IMR-90 (cell line): ENCODE data around the gene VAC14. TPM values are rescaled to one million over a fixed set of nuclear protein-coding genes. Genes with fewer than 3 reads are reported as not detected.

ENCODE experiments used
- ATAC-seq: fragments of 200-7000 bp; cut with Tn5 transposase; 2 replicates; pipeline ENCODE4 v1.9.1; 2020; ENCODE audit warnings: low read depth, mild to moderate bottlenecking, moderate library complexity
- BruUV-seq: library from RNA; stranded (reverse); fragments of 400-500 nt; replicated peaks from 2 replicates; lab custom pipeline; 2021; lab: Mats Ljungman, UMichigan
- CTCF ChIA-PET: fragments of 300-600 bp; formaldehyde crosslinking; extraction: SDS; loops from one replicate; lab custom pipeline; 2021; ENCODE audit warnings: antibody characterized with exemption; lab: Yijun Ruan, JAX
- POLR2A ChIA-PET: fragments of 300-600 bp; sonication (Branson Sonifier 250); formaldehyde crosslinking; loops from one replicate; lab custom pipeline; 2022; ENCODE audit warnings: antibody characterized with exemption; ENCODE audit not compliant: unreplicated experiment; lab: Charles Lee
- DNase-seq: peaks from one replicate; pipeline ENCODE4 v3.0.0; 2013
- H2AFZ ChIP-seq: replicated peaks from 2 replicates; pipeline ENCODE3; 2013; ENCODE audit warnings: low read length, mild to moderate bottlenecking; ENCODE audit not compliant: poor library complexity
- H2AK5ac ChIP-seq: 2 replicates; pipeline ENCODE4 v1.6.1; 2013; ENCODE audit warnings: low read depth, low read length, inconsistent platforms
- H2AK9ac ChIP-seq: replicated peaks from 2 replicates; pipeline ENCODE3; 2013; ENCODE audit warnings: mild to moderate bottlenecking, low read depth, low read length, moderate library complexity; ENCODE audit not compliant: poor library complexity
- H2BK120ac ChIP-seq: 2 replicates; pipeline ENCODE4 v1.6.1; 2013; ENCODE audit warnings: low read depth, low read length, inconsistent platforms
- H2BK15ac ChIP-seq: 3 replicates; pipeline ENCODE4 v1.6.1; 2013; ENCODE audit warnings: low read depth, low read length, inconsistent platforms
- H2BK20ac ChIP-seq: 2 replicates; pipeline ENCODE4 v1.6.1; 2013; ENCODE audit warnings: low read depth, mild to moderate bottlenecking, inconsistent platforms, low read length, moderate library complexity
- H2BK5ac ChIP-seq: 2 replicates; pipeline ENCODE4 v1.6.1; 2013; ENCODE audit warnings: mild to moderate bottlenecking, low read depth, low read length, inconsistent platforms; ENCODE audit not compliant: poor library complexity, severe bottlenecking
- H3K14ac ChIP-seq: replicated peaks from 2 replicates; pipeline ENCODE4 v1.6.1; 2013; ENCODE audit warnings: low read depth, low read length, inconsistent platforms
- H3K18ac ChIP-seq: 2 replicates; pipeline ENCODE4 v1.6.1; 2013; ENCODE audit warnings: low read depth, low read length, control low read depth
- H3K23ac ChIP-seq: 2 replicates; pipeline ENCODE4 v1.6.1; 2013; ENCODE audit warnings: low read depth, low read length, inconsistent platforms
- H3K27ac ChIP-seq: 2 replicates; pipeline ENCODE4 v1.5.1; 2013; ENCODE audit warnings: mild to moderate bottlenecking, control low read depth, low read length; ENCODE audit not compliant: insufficient read depth
- H3K27me3 ChIP-seq: 2 replicates; pipeline ENCODE4 v1.6.1; 2013; ENCODE audit warnings: low read length; ENCODE audit not compliant: control insufficient read depth, insufficient read depth
- H3K36me3 ChIP-seq: 2 replicates; pipeline ENCODE4 v1.6.1; 2013; ENCODE audit warnings: low read length, mixed read lengths; ENCODE audit not compliant: control insufficient read depth, insufficient read depth
- H3K4ac ChIP-seq: 2 replicates; pipeline ENCODE4 v1.6.1; 2013; ENCODE audit warnings: low read depth, low read length, inconsistent platforms
- H3K4me1 ChIP-seq: 2 replicates; pipeline ENCODE4 v1.6.1; 2013; ENCODE audit warnings: low read length, mixed read lengths; ENCODE audit not compliant: control insufficient read depth, insufficient read depth
- H3K4me2 ChIP-seq: 2 replicates; pipeline ENCODE4 v1.6.1; 2013; ENCODE audit warnings: low read depth, mild to moderate bottlenecking, control low read depth, low read length, moderate library complexity
- H3K4me3 ChIP-seq: 2 replicates; pipeline ENCODE4 v1.5.1; 2013; ENCODE audit warnings: low read depth, mild to moderate bottlenecking, control low read depth, low read length, moderate library complexity; ENCODE audit not compliant: insufficient read depth
- H3K56ac ChIP-seq: 2 replicates; pipeline ENCODE4 v1.6.1; 2013; ENCODE audit warnings: low read length, inconsistent platforms; ENCODE audit not compliant: insufficient read depth; ENCODE audit errors: extremely low read depth
- H3K79me1 ChIP-seq, 2 experiments: 2 replicates each; pipeline ENCODE4 v1.6.1; 2013; ENCODE audit warnings: low read length in 2 of 2, inconsistent platforms in 1 of 2, low read depth in 1 of 2
- H3K9ac ChIP-seq: 2 replicates; pipeline ENCODE4 v1.6.1; 2013; ENCODE audit warnings: low read depth, low read length, control low read depth
- H3K9me1 ChIP-seq: 2 replicates; pipeline ENCODE4 v1.6.1; 2013; ENCODE audit warnings: low read length, inconsistent platforms; ENCODE audit not compliant: insufficient read depth
- H3K9me3 ChIP-seq: 2 replicates; pipeline ENCODE4 v1.6.1; 2013; ENCODE audit warnings: low read length; ENCODE audit not compliant: control insufficient read depth, insufficient read depth
- H4K20me1 ChIP-seq: 2 replicates; pipeline ENCODE4 v1.6.1; 2013; ENCODE audit warnings: low read length, inconsistent platforms; ENCODE audit not compliant: insufficient read depth
- H4K5ac ChIP-seq: 2 replicates; pipeline ENCODE4 v1.6.1; 2013; ENCODE audit warnings: mild to moderate bottlenecking, low read depth, low read length, control low read depth
- H4K8ac ChIP-seq, 2 experiments: 2 replicates each; pipeline ENCODE4 v1.6.1; 2013; ENCODE audit warnings: low read depth in 2 of 2, low read length in 2 of 2, control low read depth in 1 of 2, inconsistent platforms in 1 of 2
- H4K91ac ChIP-seq: 2 replicates; pipeline ENCODE4 v1.6.1; 2013; ENCODE audit warnings: low read depth, low read length, inconsistent platforms; ENCODE audit not compliant: insufficient read depth
- CEBPB ChIP-seq: IDR thresholded peaks from 2 replicates; pipeline ENCODE4 v1.6.1; 2012; ENCODE audit warnings: low read depth, low read length, improper control_type of control experiment
- NFE2L2 ChIP-seq: fragments of 150-350 bp; IDR thresholded peaks from 2 replicates; pipeline ENCODE4 v1.6.1; 2016; ENCODE audit warnings: low read depth, mild to moderate bottlenecking, low read length
- SMC3 ChIP-seq: fragments of 150-350 bp; IDR thresholded peaks from 2 replicates; pipeline ENCODE4 v1.6.1; 2016; ENCODE audit warnings: low read depth, mild to moderate bottlenecking, antibody characterized with exemption, low read length, moderate library complexity
- WGBS, 2 experiments: methylation state at CpG; one replicate each; pipeline versions ENCODE4 v1.1.5 to v1.1.7; 2013; ENCODE audit warnings: missing lambda C conversion rate in 2 of 2; ENCODE audit not compliant: insufficient read length in 1 of 2; ENCODE audit errors: extremely low coverage in 2 of 2; 5-methylcytosine and 5-hydroxymethylcytosine counted together
- dilution Hi-C: fragments of 300-500 bp; cut with HindIII; formaldehyde crosslinking; loops from one replicate; pipeline ENCODE4 v1.14.3; 2018; ENCODE audit warnings: low sequenced_read_pairs; ENCODE audit not compliant: unreplicated experiment
- in situ Hi-C: fragments of 300-500 bp; cut with MboI; formaldehyde crosslinking; loops from 3 replicates; pipeline ENCODE4 v1.14.3; 2019; ENCODE audit warnings: low sequenced_read_pairs, inconsistent platforms, mixed read lengths
- intact Hi-C: fragments of 100-400 bp; cut with micrococcal nuclease; formaldehyde crosslinking; loops from 2 replicates; pipeline ENCODE4 v1.10.0; 2022
- polyA plus RNA-seq, 3 experiments: library from polyadenylated mRNA; depleted of rRNA; stranded (reverse); fragments of >200 nt; gene quantifications; 2 replicates each; pipeline ENCODE4 v1.2.3, GENCODE V29; 2012; ENCODE audit warnings: low replicate concordance in 1 of 3
- total RNA-seq: library from RNA; depleted of rRNA; stranded (reverse); fragments of >200 nt; gene quantifications from 2 replicates; pipeline ENCODE4 v1.2.3, GENCODE V29; 2012
- TF ChIP-seq, protein P1 (sequence below): fragments of 150-350 bp; IDR thresholded peaks from 2 replicates; pipeline ENCODE4 v1.6.1; 2016; ENCODE audit warnings: low read depth, mild to moderate bottlenecking, low read length, moderate library complexity, borderline replicate concordance

VAC14 gene
- total and polyA plus RNA-seq, 2 of the 4 experiments (the other 2 are of a cell fraction): 21.1 to 40.2 TPM

DNA sequence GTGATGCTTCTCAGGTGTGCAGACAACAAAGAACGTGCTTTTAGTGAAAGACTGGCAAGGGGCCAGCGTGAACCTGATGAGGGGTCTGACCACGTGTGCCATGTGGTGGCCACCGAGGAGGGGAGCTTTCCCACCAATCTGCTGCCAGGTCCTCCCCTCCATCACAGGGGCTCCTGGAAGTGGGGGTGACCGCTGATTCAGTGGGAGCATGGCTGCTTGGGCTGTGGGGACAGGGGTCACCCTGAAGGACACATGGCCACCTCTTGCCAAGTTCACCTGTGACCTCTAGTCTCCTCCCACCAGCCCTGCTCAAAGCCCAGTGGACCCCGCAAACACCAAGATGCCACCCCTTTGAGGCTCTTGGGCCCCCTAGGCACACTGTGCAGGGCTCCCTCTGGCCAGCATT lies 77.2 kb downstream of the VAC14 start:
- H4K20me1 ChIP-seq: no peaks in the 10 kb centered on the region
- H4K91ac ChIP-seq: no peak overlapping the region
- no peak overlapping the region for H3K9ac ChIP-seq
- WGBS, 2 experiments: no CpG with 5 or more reads among the region's 6 CpGs
- peaks cover 0 to 11% of the 10 kb centered on the region in 2 experiments; a peak in 2 of 4 replicates for H3K79me1 ChIP-seq
- H4K5ac ChIP-seq: no peak overlapping the region
- ChIA-PET POLR2A (no interaction called here), CTCF (no interaction called here)
- no peak overlapping the region for H4K8ac ChIP-seq
- no peak for ATAC-seq
- no peaks in the 10 kb centered on the region for H3K27me3 ChIP-seq
- no peak overlapping the region for H2BK120ac ChIP-seq
- H2AK9ac ChIP-seq: no peak overlapping the region
- no peak overlapping the region for H2BK15ac ChIP-seq
- peaks cover 13% of the 10 kb centered on the region for H3K4me1 ChIP-seq
- no TSS peak for BruUV-seq
- intact Hi-C loops: no loop called here
- DNase-seq: no peak
- H3K4ac ChIP-seq: no peak overlapping the region
- dilution Hi-C loops: no loop called here
- in situ Hi-C loops: no loop called here
- no peaks in the 10 kb centered on the region for H3K9me3 ChIP-seq
- H3K4me3 ChIP-seq: no peak overlapping the region
- H3K18ac ChIP-seq: no peak overlapping the region
- peaks cover 12% of the 10 kb centered on the region; the same call in 1 of the 2 replicates for H3K36me3 ChIP-seq
- H3K14ac ChIP-seq: no peak overlapping the region
- no peak overlapping the region for H2BK20ac ChIP-seq
- TF ChIP-seq CEBPB (no peak), SMC3 (no peak), NFE2L2 (no peak)
- TF ChIP-seq, protein P1, sequence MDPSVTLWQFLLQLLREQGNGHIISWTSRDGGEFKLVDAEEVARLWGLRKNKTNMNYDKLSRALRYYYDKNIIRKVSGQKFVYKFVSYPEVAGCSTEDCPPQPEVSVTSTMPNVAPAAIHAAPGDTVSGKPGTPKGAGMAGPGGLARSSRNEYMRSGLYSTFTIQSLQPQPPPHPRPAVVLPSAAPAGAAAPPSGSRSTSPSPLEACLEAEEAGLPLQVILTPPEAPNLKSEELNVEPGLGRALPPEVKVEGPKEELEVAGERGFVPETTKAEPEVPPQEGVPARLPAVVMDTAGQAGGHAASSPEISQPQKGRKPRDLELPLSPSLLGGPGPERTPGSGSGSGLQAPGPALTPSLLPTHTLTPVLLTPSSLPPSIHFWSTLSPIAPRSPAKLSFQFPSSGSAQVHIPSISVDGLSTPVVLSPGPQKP: no peak
- no peak overlapping the region for H3K4me2 ChIP-seq
- H3K23ac ChIP-seq: no peak overlapping the region
- H2AK5ac ChIP-seq: 0 out of 2 replicates have a peak overlapping the region, but pooled peaks have one; percentile 38
- no peak overlapping the region for H3K56ac ChIP-seq
- no peak overlapping the region for H2BK5ac ChIP-seq
- no peak overlapping the region for H3K27ac ChIP-seq
- H2AFZ ChIP-seq: no peak overlapping the region
- peaks cover 1% of the 10 kb centered on the region; the same call in 1 of the 2 replicates for H3K9me1 ChIP-seq
